ENCODE data around the gene CFAP210. TPM values are rescaled to one million over a fixed set of nuclear protein-coding genes. Genes with fewer than 3 reads are reported as not detected.

CFAP210 gene
- total RNA-seq, 4 donors from 2014 or later: 0.24 to 0.46 TPM; not detected in 2

DNA sequence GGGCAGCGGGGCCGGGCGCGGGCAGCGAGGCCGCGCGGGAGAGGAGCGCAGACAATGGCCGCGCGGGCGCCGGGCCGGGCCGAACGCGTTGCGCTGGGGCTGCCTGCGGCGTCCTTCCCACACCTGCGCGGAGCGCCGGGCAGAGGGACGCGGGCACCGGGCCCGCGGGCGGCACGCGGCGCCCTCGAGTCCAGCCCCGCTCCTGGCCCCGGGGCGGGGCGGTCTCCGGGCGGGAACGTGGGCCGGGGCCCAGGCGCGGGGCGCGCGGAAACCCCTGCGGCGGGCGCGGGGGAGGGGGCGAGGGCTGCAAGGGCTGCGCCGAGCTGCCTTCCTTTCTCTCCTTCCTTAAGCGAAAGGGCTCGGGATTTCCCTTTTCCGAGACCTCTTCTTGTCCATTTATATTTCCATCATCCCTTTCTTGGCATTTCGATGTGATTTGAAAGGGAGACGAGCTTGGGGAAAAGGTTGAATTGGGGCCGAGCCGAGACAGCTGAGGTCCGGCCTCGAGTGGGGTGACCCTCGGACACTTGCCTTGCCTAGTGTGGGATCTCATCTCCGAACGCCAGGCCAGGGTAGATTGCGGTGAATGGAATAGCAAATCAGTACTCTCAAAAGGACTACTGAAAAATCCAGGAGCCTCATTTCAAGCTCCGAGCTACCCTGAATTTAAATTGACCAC is 40.1 kb upstream of the CFAP210 start:
- ATAC-seq (ENCODE audit: low FRiP score) (peak; percentile 72), DNase-seq (ENCODE audit: low spot score) (no peak)
- TF ChIP-seq, protein P1, sequence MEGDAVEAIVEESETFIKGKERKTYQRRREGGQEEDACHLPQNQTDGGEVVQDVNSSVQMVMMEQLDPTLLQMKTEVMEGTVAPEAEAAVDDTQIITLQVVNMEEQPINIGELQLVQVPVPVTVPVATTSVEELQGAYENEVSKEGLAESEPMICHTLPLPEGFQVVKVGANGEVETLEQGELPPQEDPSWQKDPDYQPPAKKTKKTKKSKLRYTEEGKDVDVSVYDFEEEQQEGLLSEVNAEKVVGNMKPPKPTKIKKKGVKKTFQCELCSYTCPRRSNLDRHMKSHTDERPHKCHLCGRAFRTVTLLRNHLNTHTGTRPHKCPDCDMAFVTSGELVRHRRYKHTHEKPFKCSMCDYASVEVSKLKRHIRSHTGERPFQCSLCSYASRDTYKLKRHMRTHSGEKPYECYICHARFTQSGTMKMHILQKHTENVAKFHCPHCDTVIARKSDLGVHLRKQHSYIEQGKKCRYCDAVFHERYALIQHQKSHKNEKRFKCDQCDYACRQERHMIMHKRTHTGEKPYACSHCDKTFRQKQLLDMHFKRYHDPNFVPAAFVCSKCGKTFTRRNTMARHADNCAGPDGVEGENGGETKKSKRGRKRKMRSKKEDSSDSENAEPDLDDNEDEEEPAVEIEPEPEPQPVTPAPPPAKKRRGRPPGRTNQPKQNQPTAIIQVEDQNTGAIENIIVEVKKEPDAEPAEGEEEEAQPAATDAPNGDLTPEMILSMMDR (IDR thresholded peaks at IDR 0.05): no peak

DNA sequence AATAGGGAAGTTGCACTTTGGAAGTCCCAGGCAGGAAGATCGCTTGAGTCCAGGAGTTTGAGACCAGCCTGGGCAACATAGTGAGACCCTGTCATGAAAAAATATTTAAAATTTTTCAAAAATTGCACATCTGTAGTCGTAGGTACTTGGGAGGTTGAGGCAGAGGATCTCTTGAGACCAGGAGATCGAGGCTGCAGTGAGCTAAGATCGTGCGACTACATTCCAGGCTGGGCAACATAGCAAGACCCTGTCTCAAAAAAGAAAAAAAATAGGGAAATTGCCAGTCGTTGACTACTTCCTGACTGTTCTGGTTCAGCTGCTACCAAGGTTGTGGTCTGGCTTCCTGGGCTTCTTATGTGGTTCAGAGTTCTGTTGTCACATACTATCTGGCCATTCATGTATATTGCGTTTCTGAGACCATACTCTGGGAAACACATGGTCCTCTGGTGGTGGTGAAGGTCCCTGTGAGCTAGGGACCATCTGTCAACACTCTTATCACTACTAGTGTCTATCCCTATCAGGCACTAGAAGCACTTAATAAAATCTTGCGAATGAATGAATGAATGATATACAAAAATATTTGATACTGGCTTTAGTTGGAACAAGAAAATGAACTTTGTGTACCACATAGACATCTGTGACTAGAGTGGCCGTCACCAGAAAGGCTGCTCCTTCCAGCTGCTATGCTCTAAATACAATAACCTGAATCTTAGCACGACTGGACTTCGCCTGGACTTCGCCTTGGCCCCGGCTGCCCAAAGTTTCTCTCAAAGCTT is 38.6 kb upstream of the CFAP210 start:
- no peak for DNase-seq (ENCODE audit: low spot score)
- TF ChIP-seq, protein P1 (IDR thresholded peaks at IDR 0.05): no peak
- ATAC-seq (ENCODE audit: low FRiP score): peak; percentile 25

DNA sequence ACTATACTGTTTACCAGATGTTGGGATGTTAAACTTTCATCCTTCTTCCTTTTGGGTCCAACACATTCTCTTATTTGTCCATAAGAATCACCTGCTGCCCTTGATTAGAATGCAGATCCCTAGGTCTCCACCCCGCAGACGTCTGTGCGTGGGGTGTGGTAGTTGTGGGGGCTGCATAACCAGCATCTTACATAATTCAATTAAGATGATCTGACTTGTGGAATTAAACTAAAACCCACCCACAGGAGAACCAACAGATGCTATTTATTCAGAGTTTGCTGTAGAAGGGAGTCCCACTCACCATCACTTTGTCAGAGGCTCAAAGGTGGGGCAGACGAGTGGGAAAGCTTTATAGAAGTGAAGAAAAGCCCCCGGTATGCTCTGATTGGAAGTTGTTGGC is 37.9 kb upstream of the CFAP210 start:
- DNase-seq (ENCODE audit: low spot score) (no peak), ATAC-seq (ENCODE audit: low FRiP score) (no peak)
- TF ChIP-seq, protein P1 (IDR thresholded peaks at IDR 0.05): no peak

DNA sequence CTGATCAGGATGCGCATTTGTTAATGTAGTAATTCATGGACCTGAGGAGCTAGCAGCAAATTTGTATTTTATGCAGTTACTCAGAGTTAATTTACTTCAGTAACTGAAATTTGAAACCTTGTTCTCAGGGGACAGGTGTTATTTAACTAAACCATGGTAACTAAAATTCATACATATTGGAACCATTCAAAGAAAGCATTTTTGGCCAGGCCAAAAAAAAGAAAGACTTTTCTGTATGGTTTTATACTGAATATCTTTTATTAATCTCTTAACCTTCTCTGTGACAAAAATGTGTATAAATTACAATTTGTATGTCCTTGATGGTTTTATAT is 35.0 kb upstream of the CFAP210 start:
- ATAC-seq (ENCODE audit: low FRiP score) (no peak), DNase-seq (ENCODE audit: low spot score) (no peak)
- TF ChIP-seq, protein P1 (IDR thresholded peaks at IDR 0.05): no peak

DNA sequence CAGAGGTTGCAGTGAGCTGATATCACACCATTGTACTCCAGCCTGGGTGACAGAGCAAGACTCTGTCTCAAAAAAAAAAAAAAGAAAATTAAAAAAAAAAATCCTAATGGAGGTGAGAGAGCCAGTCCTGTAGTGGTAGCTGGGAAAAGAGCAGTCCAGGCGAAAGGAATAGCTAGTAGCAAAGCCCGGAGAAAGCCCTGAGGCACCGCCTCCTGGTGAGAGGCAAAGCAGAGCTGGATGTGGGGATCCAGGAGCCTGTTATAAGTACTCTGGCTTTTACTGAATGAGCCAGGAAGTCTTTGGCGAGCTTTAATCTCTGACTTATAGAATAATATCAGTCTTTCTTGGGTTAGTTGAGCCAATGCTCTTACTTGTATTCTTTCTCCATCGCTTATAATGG is 32.9 kb upstream of the CFAP210 start:
- ATAC-seq (ENCODE audit: low FRiP score): no peak
- TF ChIP-seq, protein P1 (IDR thresholded peaks at IDR 0.05): no peak
- no peak for DNase-seq (ENCODE audit: low spot score)

DNA sequence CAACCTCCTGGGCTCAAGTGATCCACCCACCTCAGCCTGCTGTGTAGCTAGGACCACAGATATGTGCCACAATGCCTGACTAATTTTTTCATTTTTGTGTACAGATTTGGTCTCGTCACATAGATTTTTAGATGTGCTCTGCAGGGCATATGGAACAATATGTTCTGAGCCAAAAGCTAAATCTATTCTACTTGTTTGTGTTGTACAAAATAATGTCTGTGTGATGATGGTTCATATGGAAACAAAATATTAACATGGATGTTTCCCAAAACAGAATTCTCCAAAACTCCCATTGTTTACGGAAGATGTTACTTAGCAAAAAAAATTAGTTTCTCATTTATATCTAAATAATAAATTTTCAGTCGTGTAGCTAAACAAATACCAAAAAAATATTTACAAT is 26.8 kb upstream of the CFAP210 start:
- TF ChIP-seq, protein P1 (IDR thresholded peaks at IDR 0.05): no peak
- DNase-seq (ENCODE audit: low spot score) (no peak), ATAC-seq (ENCODE audit: low FRiP score) (no peak)

All from omental fat pad (tissue), 4 donors.